ENCODE data around the gene TLR8.

Gene TLR8

DNA sequence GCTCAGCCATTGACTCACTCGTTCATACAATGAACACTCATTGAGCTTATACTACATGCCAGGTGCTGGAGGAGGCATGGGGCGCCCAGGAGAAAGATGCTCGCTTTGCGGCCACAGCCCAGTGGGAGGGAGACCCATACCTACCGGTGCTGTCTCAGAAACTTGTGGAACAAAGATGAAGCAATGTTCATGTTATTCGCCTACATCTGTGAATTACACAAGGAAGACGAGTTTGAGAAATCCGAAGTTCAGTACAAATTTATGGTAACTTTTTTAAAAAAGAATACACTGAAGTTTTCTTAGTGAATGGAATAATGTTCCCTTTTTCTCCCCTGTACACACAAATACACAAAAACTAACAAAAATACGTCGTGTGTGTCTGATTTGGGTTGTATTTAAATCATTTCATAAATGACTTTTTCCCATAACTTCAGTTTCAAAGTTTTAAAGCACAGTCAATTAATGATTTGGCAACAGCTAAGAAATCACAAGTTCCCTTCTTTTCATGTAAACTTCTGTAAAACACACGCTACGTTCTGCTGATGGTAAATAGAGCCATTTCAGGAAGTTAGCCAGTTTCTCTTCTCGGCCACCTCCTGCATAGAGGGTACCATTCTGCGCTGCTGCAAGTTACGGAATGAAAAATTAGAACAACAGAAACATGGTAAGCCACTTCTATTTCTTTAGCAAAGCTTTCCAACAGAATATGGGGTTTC, at the start of gene TLR8:
TLR8 (plus strand) TSS at position 575 of the 716 bp plus-strand sequence; CDS start at position 662, 87 bp downstream.
- no peak for DNase-seq

DNA sequence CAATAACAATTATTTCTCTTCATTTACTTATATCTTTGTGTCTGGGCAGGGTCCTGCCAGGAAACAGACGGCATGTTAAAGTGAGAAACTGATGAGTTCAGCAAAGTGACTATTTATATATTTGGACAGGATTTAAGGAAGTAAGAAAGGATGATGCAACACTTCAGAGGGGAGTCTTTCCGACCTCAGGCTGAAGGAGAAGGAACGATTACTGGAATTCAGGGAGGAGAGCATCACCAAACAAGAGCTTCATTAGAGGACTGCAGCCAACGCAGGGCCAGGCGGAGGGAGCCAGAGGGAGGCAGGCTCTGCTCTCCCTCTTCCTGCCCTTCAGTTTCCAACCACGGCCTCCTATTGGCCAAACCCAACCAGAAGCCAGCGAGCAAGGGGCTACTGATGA, 41.1 kb upstream of the TLR8 start:
- DNase-seq: no peak

DNA sequence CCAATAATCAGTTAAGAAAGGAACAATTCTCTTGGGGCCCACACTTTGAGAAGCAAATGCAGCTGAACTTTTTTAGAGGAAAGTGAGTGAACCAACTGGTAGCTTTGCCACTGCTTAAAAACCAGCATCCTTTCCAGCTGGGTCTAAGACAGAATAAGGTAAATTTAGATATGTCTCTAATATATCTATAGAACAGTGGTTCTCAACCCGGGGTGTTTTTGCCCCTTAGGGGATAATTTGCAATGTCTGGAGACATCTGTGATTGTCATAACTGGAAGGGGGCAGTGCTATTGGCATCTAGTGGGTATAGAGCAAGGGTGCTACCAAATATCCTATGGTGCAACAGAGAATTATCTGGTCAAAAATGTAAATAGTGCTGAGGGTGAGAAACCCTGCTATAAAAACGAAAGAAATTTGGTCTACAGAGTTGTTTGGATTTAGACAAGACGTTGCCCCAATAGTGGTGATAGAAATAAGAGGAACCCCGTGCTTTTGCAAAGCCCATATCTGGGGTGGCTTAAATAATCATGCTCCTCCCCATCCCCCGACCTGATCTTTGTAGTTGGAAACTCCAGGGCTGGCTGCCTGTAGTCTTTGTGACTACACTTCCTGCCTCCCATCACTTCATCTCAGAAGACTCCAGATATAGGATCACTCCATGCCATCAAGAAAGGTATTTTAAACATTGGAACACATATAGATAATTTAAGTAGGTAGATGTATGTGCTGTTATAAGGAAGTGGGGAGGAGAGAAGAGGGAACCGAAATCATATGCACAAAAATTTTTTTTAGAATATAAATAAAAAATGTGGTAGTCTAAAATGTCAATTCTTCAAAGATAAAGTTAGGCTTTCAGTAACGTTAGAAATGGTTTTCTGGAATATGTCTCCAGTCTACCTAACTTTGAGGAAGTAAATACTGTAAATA, 39.7 kb upstream of the TLR8 start, which contains the start of gene TLR7:
TLR7 (plus strand) TSS at position 622 of the 927 bp plus-strand sequence. CDS start 507 bp downstream, outside the sequence.
- DNase-seq: no peak

DNA sequence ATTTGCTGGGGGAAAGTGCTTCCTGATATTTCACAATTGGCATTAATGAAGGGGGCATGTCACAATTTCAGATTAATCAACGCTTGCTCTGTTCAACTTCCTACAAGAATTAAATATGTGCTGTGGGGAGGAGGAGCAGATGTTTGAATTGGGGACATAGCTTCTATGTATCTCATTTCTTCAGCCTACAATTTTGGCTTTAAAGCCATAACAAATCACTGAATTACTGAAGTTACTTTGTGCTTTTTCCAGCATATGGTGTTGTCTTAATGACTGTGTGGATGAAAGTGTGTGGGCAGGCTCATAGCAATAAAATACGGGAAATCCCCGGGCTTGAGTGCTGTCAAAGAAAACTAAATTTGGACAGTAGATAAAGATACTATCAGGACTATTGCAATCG, 38.7 kb upstream of the TLR8 start:
- DNase-seq: no peak

DNA sequence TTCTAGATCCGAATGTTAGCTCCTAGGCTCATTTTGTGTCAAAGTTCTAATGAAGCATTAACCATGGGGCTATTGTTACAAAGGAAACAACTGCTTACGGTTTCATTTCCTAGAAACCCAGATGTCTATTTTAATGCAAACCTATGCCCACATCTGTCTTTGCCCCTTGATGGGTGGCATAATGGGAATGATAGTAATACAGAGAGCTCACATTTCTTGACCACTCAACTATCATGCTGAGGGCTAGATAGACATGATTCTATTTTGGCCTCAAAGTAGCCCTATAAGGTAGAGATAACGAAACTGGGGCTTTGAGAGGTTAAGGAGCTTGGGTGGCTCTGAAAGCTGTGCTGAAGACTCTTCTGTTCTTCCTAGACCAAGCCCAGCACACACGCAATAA, 37.7 kb upstream of the TLR8 start:
- DNase-seq: no peak

DNA sequence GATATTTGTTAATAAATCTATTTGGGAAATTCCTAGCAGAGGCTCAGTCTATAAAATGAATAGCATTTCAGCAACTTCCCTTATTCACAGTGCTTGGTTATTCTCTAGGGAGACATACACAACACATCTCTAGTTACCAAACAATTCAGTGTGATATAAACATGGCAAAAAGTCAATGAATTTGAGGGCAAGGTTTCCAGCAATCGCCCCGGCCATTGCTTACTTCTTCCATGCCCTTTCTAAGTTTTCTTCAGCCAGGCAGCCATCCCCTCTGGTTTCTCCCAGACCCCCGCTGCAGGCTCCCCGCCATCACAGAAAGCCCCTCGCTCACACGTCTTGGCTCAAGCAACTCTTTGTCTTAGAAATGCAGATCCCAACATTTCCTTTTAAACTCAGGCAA, 35.2 kb upstream of the TLR8 start:
- DNase-seq: no peak

DNA sequence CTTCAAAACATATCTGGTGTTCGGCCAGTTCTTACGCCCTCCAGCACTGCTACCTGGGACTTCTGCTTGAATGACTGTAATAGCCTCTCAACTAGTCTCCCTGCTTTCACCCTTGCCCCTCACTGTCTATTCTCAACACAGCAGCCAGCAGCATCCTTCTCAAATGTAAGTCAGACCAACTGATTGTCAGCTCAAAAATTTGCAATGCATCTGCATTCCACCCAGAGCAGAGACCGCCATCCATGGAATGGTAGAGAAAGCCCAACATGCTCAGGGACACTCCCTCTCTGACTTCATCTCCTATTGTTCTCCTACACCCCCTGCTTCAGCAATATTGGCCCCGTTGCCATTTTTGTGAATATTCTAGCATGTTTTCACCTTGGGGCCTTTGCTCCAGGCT, 33.7 kb upstream of the TLR8 start:
- no peak for DNase-seq

DNA sequence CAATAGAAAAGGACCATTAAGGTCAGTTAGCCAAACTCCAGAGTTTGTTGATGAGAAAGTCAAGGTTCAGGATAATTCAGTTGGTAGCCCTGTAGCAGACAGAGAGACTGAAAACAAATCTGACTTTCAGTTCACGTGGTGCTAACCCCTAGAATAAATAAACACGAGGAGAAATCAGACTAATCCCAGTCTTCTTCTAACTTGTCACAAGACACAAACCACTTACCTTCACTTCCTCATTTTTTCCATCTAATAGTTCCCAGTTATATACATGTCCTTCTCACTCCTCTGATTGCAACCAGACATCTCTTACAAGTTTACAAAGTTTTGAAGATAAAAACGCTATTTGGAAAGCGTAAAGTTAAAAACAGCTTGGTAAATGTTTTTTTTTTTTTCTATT, 31.8 kb upstream of the TLR8 start:
- DNase-seq: no peak

DNA sequence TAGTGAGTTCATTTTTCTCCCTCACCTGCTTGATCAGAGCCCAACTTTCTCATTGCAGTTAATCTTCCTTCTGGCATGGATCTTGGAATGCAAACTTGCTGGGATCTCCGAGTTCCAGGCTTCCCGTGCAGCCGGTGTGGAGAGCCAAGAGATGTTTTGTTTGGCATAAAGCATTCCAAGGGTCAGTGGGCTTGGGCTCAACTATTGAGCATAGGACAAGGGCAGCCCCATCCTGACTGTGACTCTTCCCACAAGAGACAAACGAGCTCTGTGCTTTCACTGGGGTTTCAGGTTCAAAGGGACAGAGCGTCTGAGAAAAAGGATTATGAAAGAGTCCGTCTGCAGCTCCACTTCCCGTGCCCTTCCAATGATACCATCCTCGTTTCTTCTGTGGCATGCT, 29.0 kb upstream of the TLR8 start:
- no peak for DNase-seq

DNA sequence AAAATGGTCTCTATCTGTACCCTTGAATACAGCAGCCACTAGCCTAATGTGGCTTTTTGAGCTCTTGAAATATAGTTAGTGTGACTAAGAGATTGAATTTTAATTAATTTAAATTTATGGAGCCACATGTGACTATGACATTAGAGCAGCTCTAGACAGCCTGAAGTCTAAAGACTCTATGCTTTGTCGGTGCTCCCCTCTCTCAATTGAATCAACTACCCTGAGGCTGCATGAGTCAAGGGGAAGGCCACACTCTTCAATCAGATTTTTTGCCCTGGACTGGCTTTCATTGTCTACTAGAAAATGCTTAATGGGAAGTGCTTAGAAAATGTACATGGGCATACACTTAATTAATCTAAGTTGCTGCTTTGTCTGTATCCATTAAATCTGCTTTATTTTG, 27.9 kb upstream of the TLR8 start:
- DNase-seq: no peak

DNA sequence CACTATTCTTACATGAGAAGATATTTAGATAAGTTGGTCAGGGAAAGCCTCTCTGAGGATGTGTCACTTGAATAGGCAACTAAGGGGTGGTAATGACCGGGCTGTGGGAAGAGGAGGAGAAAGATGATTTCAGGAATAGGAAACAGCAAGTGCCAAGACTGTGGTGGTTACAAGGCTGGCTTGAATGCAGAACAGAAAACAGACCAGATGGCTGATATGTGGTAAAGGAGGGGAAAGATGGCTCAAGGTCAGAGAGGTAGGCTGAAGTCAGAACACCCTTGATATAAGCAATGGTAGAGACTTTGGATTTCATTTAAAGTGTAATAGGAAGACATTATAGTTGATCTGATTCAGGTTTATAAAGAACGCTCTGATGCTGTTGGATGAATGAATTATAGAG, 24.5 kb upstream of the TLR8 start:
- no peak for DNase-seq

DNA sequence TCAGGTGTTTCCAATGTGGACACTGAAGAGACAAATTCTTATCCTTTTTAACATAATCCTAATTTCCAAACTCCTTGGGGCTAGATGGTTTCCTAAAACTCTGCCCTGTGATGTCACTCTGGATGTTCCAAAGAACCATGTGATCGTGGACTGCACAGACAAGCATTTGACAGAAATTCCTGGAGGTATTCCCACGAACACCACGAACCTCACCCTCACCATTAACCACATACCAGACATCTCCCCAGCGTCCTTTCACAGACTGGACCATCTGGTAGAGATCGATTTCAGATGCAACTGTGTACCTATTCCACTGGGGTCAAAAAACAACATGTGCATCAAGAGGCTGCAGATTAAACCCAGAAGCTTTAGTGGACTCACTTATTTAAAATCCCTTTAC, 20.9 kb upstream of the TLR8 start:
- no peak for DNase-seq

DNA sequence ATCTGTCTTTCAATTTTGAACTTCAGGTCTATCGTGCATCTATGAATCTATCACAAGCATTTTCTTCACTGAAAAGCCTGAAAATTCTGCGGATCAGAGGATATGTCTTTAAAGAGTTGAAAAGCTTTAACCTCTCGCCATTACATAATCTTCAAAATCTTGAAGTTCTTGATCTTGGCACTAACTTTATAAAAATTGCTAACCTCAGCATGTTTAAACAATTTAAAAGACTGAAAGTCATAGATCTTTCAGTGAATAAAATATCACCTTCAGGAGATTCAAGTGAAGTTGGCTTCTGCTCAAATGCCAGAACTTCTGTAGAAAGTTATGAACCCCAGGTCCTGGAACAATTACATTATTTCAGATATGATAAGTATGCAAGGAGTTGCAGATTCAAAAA, 19.9 kb upstream of the TLR8 start:
- no peak for DNase-seq

DNA sequence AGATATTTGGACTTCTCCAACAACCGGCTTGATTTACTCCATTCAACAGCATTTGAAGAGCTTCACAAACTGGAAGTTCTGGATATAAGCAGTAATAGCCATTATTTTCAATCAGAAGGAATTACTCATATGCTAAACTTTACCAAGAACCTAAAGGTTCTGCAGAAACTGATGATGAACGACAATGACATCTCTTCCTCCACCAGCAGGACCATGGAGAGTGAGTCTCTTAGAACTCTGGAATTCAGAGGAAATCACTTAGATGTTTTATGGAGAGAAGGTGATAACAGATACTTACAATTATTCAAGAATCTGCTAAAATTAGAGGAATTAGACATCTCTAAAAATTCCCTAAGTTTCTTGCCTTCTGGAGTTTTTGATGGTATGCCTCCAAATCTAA, 19.3 kb upstream of the TLR8 start:
- DNase-seq: no peak

DNA sequence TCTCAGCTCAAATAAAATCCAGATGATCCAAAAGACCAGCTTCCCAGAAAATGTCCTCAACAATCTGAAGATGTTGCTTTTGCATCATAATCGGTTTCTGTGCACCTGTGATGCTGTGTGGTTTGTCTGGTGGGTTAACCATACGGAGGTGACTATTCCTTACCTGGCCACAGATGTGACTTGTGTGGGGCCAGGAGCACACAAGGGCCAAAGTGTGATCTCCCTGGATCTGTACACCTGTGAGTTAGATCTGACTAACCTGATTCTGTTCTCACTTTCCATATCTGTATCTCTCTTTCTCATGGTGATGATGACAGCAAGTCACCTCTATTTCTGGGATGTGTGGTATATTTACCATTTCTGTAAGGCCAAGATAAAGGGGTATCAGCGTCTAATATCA, 18.7 kb upstream of the TLR8 start:
- DNase-seq: no peak

DNA sequence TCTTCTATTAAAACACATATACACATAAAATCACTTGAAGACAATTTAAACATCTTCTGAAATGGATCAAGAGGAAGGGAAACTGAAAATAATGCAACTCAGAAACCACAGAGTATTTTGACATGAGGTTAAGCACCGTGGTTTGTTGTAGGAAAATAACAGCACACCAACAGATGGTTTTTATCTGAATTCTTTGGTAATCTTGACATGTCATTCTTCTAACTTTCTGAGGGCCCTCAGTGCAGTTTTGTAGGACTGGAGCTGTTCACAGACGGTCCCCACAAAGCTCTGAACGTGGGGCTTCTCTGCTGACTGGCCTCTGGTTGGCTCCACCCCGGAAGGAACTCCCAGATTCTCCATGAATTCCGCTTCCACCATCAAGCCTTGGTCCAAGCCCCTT, 16.0 kb upstream of the TLR8 start:
- no peak for DNase-seq

DNA sequence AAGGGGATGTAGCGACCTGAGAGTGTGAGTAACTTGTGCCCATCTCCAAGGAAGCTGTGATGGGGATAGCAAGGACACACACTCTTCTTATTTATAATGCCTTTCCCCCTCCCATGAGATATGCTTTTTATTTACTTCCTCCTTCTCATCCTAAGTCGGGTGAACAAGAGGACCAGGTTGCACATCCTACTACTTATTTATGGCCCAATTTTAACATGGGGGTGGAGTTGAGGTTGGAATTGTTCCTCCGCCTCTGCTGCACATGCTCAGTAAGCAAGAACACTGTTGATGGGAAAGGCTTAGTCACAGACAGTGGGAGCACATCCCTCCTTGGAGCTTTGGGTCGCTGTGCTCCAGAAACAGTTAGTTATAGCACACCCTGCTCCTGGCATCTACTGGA, 15.2 kb upstream of the TLR8 start:
- DNase-seq: no peak

DNA sequence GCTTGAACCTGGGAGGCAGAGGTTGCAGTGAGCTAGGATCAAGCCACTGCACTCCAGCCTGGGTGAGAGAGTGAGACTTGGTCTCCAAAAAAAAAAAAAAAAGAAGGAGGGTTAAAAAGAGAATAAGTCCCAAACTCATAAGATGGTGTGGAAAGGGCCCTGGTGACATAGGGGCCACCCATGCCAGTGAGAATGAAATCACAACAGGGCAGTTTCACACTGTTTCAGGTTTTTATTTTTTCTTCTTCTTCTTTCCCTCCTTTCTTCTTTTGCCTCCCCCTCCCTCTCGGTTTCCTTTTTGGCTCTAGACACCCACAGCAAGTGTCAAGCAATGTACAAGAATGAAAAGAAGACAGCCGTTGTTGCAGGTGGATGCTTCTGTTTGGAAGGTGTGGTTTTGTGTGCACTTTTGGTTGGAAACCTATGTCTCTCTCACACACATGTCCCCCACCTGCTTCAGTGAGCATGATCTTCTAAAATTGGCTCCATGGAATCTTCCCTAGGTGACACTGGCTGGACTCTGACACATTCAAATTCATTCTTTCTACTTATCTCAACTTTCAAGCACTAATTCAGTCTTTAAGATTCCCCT, 14.4 kb upstream of the TLR8 start:
- no peak for DNase-seq

DNA sequence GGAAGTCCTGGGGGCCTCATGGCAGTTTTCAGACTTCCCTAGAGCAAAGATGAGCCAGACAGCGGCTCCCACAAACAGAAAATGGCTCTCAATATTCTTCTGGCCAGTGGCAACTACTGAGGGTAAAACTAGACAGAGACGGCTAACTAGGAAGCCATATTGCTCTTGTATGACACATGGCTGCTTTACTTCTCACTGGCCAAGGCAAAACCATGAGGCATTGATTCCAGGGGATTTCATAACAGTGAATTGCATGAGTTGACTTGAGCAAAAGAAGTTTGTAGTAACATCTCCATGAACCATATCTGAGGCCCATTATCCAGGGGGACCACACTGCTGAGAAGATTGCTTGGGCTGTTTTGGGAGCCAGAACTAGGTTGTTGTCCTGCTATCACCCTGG, 13.7 kb upstream of the TLR8 start:
- DNase-seq: no peak

DNA sequence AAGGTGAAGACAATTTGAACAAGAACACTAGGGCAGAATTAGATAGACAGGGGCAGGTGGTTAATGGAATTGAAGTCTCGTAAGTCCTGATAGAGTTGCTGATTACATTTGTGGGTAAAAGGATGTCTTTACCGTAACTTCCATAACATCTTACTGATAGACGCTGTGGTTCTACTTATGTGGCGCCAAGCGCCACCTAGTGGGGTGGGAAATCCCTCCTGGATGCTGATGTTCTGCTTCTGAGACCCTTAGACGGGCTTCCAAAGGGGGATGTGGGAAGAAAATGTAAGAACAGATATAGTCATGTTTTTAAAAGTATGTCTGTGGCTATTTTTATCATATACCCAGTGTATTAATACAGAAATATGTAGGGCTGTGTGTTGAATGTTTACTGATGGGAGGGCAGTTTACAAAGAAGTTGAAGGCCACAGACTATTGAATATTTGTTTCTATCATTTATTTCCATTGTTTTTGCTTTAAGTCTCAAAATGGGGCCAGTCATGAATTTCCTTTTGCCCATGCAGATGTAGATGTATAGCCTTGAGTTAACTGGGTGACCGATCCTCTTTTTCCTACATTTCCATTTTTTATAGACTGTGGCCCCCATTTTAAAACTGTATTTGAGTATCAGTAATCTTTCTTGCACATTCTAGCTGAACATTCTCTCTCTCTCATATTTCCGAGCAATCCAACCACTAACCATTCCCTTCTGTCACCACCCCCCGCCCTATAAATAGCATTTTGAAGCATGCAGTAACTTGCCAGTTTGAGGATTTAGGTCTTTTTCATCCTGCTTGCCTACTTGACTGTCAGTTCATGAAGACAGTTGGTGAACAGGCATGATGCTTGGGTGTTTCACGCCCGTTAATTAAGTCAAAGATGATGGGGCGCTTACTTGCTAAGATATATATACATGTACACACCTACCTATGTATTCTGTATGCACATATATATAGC, 12.1 kb upstream of the TLR8 start:
- DNase-seq: peak; percentile 24

DNA sequence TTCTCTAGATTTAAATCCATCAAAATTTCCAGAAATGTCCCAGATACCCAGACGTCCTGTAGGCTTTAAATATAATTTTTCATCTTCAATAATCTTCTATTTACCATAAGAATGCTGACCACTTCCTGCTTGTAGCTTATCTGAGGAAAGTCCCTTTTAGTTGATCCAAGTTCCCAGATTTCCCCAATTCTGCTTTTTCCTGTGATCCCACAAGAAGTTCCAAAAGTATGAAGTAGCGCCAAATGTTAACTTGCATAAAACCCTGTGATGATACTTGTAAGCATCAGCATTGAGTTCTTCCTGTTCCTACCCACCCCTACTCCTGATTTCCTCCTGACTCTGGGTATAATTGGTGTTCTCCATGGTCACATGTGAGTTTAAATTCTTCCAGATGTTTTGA, 10.6 kb upstream of the TLR8 start:
- no peak for DNase-seq

DNA sequence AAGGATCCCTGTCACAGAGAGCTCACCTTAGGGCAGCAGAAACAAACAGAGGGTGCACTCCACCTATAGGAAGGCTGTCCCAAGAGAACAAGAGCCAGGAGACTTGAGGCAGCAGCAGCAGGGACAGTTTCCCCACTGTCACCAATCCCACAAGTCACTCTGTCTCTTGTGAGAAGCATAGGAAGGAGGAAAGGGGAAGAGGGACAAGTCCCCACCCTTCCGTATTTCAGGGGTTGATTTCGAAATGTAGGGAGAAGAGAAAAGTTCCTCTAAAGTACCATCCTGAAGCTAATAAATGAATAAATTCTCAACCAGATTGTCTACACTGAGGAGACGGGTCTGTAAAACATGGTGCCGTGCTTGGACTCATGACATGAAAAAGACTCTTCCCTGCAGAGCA, 9.5 kb upstream of the TLR8 start:
- no peak for DNase-seq

DNA sequence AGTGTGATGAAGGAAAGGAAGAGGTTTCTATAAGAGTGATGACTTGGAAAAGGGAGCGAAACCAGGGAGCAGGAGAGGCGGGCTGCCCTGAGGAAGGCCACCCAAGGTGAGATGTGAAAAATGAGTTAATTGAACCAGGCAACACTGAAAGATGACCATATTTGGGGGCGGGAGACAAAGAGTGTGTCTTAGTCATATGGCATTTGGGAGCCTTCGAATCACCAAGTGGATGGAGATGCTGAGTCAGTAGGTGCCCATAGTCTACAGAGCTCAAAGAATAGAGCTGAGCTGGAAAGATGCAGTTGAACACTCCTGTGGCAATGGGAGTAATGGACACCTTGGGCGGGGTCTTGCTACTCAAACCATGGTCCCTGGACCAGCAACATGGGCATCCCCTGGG, 8.3 kb upstream of the TLR8 start:
- no peak for DNase-seq

Measured in fibroblast of skin of right quadriceps (primary cell).